HG02642 (cell line): Measurements from ENCODE around the gene HTR3E.
"Not testable (repeated sequence)": the region's sequence is repeated elsewhere in the genome, so short reads cannot be mapped to it uniquely, and the experiment has no call there.

ENCODE experiments used
- ATAC-seq: cut with Tn5 transposase; IDR thresholded peaks from one replicate; pipeline ENCODE4 v1.9.1; 2021; ENCODE audit warnings: mild to moderate bottlenecking; ENCODE audit not compliant: unreplicated experiment, poor library complexity

The HTR3E gene

GRCh38 chr3:184099806-184100686, 3.2 kb downstream of the HTR3E start:
- ATAC-seq, result no peak

- no peak for ATAC-seq
Measured at GRCh38 chr3:184110316-184110725, 13.5 kb downstream of the HTR3E start.

DNA sequence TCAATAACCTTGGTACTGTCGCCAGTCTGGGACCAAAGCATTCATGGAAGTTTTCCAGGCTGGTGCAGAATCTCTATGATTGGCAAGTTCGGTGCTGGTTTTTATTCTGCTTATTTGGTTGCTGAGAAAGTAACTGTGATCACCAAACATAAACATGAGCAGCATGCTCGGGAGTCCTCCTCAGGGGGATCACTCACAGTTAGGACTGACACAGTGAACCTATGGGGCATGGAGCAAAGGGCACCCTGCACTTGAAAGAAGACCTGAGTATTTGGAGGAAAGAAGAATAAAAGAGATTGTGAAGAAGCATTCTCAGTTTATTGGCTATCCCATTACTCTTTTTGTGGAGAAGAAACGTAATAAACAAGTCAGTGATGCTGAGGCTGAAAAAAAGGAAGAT, 19.2 kb downstream of the HTR3E start:
- no peak for ATAC-seq

DNA sequence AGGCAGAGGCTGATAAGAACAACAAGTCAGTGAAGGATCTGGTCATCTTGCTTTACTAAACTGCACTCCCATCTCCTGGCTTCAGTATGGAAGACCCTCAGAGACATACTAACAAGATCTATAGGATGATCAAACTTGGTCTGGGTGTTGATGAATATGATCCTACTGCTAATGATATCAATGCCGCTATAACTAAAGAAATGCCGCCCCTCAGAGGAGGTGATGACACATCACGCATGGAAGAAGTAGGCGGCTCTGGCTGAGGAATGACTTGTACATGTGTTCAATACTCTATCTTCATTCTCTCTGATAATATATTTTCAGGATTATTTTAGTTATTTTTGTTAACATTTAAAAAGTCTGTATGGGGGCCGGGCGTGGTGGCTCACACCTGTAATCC, 20.8 kb downstream of the HTR3E start:
- ATAC-seq, result no peak

DNA sequence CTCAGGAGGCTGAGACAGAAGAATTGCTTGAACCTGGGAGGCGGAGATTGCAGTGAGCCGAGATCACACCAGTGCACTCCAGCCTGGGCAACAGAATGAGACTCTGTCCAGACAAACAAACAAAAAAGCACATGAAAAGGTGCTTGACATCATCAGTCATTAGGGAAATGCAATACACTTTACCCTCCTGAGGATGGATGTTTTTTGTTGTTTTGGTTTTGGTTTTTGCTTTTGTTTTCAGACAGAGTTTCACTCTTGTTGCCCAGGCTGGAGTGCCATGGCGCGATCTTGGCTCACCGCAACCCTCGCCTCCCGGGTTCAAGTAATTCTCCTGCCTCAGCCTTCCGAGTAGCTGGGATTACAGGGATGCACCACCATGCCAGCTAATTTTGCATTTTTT, 24.2 kb downstream of the HTR3E start:
- ATAC-seq, result not testable (repeated sequence)

- no peak for ATAC-seq
Measured at GRCh38 chr3:184126006-184126405, 29.1 kb downstream of the HTR3E start.

DNA sequence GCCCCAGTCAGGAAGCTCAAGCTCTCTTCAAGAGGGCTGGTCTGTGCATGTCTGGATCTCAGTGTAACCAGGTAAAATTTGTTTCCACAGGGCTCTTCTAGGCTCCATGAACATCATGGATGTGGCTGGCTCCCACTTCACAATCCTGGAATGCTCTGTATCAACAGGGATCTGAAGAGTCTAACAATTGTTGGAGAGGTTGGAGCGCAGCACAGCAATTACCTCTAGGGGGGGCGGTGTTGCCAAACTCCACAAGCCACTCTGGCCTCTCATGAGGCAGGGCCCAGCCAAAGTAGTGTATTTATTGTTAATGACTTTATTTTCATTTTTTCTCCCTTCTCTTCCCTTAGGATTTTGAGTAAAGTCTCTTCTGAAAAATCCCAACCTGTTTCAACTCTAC, 32.1 kb downstream of the HTR3E start:
- no peak for ATAC-seq

GRCh38 chr3:184132945-184133344, 36.1 kb downstream of the HTR3E start:
- ATAC-seq, result no peak

- peak; percentile 30 for ATAC-seq
Measured at GRCh38 chr3:184133840-184134745, 37.2 kb downstream of the HTR3E start.

DNA sequence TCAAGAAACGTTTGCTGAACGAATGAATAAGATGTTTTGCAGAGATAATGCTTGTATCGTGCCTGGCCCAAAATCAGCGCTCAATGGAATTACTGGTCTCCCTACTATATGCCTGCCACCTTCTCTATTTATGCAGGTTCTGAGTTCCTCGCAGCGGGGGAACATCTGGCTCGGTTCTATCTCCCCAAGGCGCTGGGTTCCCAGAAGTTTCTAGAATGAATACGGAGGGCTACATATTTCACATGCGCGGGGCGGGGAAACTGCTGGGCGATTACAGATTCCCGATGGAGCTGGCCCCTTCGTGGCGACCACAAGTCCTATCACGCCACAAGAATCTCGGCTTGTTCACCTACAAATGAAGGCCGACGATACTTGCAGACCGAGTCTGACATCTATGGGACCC, 37.9 kb downstream of the HTR3E start:
- peak; percentile 13 for ATAC-seq

DNA sequence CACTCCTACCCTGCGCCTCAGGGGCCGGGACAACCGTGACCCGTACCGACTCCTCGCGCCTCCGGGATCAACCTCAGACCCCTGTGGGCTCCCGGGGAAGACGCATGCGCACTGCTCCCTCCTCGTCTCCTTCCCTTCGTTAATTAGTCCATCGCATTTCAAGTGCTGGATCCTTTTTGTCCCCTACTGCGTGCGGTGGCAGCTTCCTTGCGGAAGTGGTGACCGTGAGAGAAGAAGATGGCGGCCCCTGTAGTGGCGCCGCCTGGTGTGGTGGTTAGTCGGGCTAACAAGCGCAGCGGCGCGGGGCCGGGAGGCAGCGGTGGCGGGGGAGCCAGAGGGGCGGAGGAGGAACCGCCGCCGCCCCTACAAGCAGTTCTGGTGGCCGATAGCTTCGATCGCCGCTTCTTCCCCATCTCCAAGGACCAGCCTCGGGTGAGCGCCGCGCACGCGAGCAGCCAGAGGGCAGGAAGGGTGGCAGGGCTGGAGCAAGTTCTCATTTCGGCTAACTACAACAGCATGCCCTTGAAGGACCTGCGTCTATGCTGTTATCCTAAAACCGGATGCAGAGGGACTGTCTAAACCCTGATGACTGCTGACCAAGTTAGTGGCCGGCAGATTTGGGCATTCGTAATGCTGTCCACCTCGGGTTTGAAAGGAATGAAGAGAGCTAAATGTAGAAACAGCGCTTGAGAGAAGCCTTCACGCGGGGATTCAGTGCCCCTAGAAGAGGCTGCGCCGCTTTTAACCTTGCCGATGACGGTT, 38.5 kb downstream of the HTR3E start, which contains the start of gene EIF2B5:
TSS of gene EIF2B5 (plus strand) at position 210 of the 762 bp plus-strand sequence. CDS start at position 238, 28 bp downstream.
- ATAC-seq, result peak; percentile 90

GRCh38 chr3:184135911-184136260, 39.0 kb downstream of the HTR3E start:
- ATAC-seq, result no peak

DNA sequence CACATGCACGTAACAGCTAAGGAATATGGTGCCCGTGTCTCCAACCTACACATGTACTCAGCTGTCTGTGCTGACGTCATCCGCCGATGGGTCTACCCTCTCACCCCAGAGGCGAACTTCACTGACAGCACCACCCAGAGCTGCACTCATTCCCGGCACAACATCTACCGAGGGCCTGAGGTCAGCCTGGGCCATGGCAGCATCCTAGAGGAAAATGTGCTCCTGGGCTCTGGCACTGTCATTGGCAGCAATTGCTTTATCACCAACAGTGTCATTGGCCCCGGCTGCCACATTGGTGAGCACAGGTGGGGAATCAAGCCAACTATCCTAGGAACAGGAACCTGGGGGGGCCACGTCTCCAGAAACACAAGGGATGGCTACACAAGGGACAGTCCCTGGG, 43.6 kb downstream of the HTR3E start:
- no peak for ATAC-seq

- no peak for ATAC-seq
Measured at GRCh38 chr3:184142199-184142598, 45.3 kb downstream of the HTR3E start.

DNA sequence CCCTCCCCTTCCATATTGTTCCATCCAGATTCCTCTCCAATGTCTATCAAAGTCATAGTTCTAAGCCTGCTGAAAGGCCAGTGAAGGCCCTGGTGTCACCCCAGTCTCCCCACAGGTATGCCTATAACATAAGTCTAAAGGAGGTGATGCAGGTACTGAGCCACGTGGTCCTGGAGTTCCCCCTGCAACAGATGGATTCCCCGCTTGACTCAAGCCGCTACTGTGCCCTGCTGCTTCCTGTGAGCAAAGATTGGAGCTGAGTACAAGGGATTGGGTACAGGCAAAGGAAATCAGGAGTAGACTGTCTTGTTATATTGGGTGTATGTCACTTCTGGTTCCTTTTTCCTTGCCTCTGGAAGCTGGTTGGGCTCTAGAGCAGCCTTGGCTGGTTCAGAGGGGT, 46.5 kb downstream of the HTR3E start:
- no peak for ATAC-seq

DNA sequence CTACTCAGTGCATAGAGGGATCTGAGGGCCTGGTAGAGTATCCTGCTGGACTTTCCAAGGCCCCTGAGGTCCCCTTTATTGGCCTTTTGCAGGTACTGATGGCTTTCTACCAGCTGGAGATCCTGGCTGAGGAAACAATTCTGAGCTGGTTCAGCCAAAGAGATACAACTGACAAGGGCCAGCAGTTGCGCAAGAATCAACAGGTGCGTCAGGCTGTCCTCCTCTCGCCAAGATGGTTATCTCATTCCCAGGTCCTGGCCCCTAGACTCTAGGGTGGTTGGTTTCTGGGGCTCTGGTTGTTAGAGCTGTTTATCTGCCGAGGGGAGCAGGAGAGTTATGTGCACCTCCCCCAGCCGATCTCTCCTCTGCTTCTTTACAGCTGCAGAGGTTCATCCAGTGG, 47.6 kb downstream of the HTR3E start:
- no peak for ATAC-seq

DNA sequence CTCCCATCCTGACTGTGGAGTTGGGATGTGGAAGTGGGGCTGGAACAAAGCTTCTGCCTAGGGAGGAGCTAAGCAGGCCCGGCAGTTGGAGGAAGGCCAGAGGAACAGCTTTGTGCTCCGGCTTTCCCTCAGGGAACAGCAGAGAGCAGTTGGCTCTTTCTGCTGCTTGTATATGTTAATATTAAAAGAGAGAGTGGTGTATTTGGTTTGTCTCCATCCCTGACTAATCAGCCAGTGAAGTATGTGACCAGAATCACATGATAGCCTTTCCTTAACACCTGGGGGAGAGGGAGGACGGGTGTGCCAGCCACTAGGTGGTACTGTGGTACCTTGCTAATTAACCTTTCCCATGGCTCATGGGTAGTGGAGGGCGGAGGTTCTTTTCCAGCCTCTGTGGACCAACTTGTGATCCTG, 48.3 kb downstream of the HTR3E start:
- ATAC-seq, result no peak

DNA sequence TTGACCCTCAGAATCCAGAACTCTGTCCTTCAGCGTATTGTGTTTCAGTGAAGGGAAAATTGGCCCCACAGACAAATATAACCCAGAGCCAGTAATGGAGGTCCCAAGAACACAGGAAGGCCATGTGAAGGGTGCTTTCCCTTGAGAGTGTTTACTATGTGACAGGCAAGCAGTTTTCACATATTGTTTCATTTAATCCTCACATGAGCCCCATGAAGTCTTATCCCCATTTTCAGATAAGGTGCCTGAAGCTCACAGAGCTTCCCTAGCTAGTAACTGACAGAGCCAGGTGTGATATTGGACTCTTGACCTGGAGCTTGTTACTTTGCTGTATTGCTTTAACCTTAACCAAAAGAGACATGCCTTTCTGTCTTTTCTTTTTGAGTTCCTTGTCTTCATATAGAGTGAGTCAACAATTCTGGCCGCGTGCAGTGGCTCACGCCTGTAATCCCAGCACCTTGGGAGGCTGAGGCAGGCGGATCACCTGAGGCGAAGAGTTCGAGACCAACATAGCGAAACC, 48.9 kb downstream of the HTR3E start:
- no peak for ATAC-seq

DNA sequence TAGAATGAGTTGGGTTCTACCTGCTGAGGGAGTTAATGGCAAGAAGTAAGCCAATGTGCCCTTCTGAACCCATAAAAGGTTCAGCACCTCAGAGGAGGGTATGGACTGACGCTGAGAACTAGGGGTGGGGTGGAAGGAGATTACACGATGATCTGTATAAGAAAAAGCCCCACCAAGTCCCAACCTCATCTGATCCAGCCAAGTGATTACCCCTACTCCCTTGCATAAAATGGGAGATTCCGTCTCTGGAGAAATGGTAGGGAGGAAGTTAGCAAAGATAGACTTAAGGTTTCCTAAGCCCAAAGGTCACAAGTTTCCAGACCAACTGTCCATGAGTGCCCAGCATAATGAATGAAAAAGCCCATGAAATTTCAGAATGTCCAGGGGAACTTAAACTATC, 51.2 kb downstream of the HTR3E start:
- ATAC-seq, result no peak

DNA sequence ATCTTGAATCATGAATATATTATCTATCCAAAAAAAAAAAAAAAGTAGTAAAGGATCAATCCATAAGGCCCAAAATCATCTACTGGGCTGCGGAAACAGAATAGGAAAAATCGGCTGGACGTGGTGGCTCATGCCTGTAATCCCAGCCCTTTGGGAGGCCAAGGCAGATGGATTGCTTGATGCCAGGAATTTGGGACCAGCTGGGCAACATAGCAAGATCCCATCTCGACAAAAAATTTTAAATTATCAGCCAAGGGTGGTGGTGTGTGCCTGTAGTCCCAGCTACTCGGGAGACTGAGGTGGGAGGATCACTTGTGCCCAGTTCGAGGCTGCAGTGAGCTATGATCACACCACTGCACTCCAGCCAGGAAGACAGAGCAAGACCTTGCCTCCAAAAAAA, 52.3 kb downstream of the HTR3E start:
- ATAC-seq, result no peak
